ENCODE results near the gene PLAAT3.

GRCh38 chr11:63652671-63653070 lies 38.4 kb upstream of the PLAAT3 start:
- TF ChIP-seq ZNF561 (tag by site-specific recombination; IDR thresholded peaks at IDR 0.05; ENCODE audit: borderline replicate concordance) (no peak), ZNF24 (tag by site-specific recombination; IDR thresholded peaks at IDR 0.05) (no peak)
